Activated CD4-positive, alpha-beta T cell treated with anti-CD3 and anti-CD28 coated beads, Interleukin-2, amount 10 ng/mL, durations not matched to agents 24 days and 14 days (primary cell): ENCODE measurements around the gene CHRD. TPM values are rescaled to one million over a fixed set of nuclear protein-coding genes. Genes with fewer than 3 reads are reported as not detected.
"Not testable (repeated sequence)": the region's sequence is repeated elsewhere in the genome, so short reads cannot be mapped to it uniquely, and the experiment has no call there.

Experiments used
- DNase-seq: peaks from one replicate; pipeline ENCODE4 v3.0.0; 2022
- H3K27ac Mint-ChIP-seq: one replicate; pipeline ENCODE4 v1.8.0; 2022; ENCODE audit warnings: mild to moderate bottlenecking, mixed read lengths
- H3K27me3 Mint-ChIP-seq: one replicate; pipeline ENCODE4 v1.8.0; 2022; ENCODE audit warnings: mixed read lengths
- H3K36me3 Mint-ChIP-seq: one replicate; pipeline ENCODE4 v1.8.0; 2022; ENCODE audit warnings: low read depth, mild to moderate bottlenecking, mixed read lengths
- H3K4me1 Mint-ChIP-seq: one replicate; pipeline ENCODE4 v1.8.0; 2021; ENCODE audit warnings: mixed read lengths
- H3K4me3 Mint-ChIP-seq: one replicate; pipeline ENCODE4 v1.8.0; 2022; ENCODE audit warnings: mild to moderate bottlenecking, moderate library complexity, mixed read lengths
- H3K9me3 Mint-ChIP-seq: one replicate; pipeline ENCODE4 v1.8.0; 2021; ENCODE audit warnings: mixed read lengths
- intact Hi-C: fragments of 100-400 bp; cut with micrococcal nuclease; formaldehyde crosslinking; loops from one replicate; pipeline ENCODE4 v1.15.1; 2023
- total RNA-seq: library from RNA; stranded (reverse); gene quantifications from 2 replicates; pipeline ENCODE4 v1.2.3, GENCODE V29; 2022

Gene CHRD
- total RNA-seq, 1 donor from 2014 or later: not detected

DNA sequence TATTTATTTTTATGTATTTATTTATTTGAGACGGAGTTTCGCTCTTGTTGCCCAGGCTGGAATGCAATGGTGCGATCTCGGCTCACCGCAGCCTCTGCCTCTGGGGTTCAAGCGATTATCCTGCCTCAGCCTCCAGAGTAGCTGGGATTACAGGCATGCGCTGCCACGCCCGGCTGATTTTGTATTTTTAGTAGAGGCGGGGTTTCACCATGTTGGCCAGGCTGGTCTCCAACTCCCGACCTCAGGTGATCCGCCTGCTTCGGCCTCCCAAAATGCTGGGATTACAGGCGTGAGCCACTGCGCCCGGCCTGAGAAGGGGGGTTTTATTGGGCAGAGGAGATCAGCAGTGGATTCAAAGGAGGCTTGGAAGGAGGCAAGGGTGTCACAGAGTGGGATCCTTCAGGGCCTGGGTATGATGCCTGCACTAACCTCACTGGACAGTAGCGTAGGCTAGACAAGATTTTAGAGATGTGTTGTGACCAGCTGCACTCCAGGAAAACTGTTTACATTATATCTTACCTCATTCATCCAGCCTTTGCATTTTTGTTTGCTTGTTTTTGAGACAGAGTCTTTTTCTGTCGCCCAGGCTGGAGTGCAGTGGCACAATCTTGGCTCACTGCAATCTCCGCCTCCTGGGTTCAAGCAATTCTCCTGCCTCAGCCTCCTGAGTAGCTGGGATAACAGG, 40.3 kb upstream of the CHRD start:
- H3K4me3 Mint-ChIP-seq, H3K27ac Mint-ChIP-seq, DNase-seq, intact Hi-C loops, H3K27me3 Mint-ChIP-seq, H3K9me3 Mint-ChIP-seq: not testable (repeated sequence)
- Mint-ChIP-seq H3K36me3 (peaks cover 15% of the 10 kb centered on the region), H3K4me1 (peaks cover 38% of the 10 kb centered on the region)

DNA sequence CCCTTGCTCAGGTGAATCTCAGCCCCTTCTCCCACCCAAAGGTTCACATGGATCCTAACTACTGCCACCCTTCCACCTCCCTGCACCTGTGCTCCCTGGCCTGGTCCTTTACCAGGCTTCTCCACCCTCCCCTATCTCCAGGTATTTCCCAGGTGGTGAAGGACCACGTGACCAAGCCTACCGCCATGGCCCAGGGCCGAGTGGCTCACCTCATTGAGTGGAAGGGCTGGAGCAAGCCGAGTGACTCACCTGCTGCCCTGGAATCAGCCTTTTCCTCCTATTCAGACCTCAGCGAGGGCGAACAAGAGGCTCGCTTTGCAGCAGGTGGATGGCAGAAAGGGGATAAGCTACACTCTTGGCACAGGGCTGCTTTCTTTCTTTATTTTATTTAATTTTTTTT, 37.9 kb upstream of the CHRD start:
- H3K36me3 Mint-ChIP-seq: peaks cover 7% of the 10 kb centered on the region
- intact Hi-C loops: no loop called here
- H3K4me3 Mint-ChIP-seq: no peak overlapping the region
- DNase-seq: no peak
- H3K27ac Mint-ChIP-seq: no peak overlapping the region
- no peaks in the 10 kb centered on the region for H3K9me3 Mint-ChIP-seq
- H3K27me3 Mint-ChIP-seq: no peaks in the 10 kb centered on the region
- peaks cover 26% of the 10 kb centered on the region for H3K4me1 Mint-ChIP-seq

DNA sequence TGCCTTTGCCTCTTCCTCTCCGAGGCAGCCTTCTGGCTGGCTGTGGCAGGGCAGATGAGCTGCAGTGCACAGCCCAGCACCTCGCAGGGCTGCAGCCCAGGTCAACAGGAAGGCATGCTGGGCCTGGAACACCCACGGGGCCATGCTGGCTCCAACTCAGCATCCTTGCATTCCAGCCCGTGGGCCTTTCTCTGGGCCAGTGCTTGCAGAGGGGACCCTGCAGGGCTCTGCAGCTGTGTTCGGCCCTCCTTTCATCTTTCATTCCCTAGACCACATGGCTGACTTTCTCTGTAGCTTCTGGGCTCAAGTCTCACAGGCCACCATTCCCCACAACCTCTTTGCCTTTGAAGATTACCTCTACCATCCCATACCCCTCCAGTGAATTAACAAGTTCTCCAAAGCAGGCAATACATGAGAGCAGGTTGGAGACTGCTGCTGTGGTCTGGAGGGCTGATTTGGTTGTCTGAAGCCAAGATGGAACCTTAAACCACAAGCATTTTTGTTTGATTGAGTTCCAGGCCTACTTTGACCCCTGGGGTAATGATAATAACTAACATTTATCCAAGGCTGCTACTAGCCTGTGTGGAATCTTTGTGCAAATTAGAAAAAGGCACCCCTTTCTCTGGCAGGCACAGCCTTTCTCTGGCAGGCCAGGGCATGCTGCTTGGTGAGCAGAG, 36.5 kb upstream of the CHRD start:
- H3K4me1 Mint-ChIP-seq: peaks cover 18% of the 10 kb centered on the region
- intact Hi-C loops: no loop called here
- no peak overlapping the region for H3K4me3 Mint-ChIP-seq

DNA sequence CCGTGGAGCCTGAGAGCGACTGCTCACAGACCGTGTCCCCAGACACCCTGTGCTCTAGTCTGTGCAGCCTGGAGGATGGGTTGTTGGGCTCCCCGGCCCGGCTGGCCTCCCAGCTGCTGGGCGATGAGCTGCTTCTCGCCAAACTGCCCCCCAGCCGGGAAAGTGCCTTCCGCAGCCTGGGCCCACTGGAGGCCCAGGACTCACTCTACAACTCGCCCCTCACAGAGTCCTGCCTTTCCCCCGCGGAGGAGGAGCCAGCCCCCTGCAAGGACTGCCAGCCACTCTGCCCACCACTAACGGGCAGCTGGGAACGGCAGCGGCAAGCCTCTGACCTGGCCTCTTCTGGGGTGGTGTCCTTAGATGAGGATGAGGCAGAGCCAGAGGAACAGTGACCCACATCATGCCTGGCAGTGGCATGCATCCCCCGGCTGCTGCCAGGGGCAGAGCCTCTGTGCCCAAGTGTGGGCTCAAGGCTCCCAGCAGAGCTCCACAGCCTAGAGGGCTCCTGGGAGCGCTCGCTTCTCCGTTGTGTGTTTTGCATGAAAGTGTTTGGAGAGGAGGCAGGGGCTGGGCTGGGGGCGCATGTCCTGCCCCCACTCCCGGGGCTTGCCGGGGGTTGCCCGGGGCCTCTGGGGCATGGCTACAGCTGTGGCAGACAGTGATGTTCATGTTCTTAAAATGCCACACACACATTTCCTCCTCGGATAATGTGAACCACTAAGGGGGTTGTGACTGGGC, 35.1 kb upstream of the CHRD start:
- Mint-ChIP-seq H3K4me1 (peaks cover 15% of the 10 kb centered on the region), H3K9me3 (no peaks in the 10 kb centered on the region), H3K36me3 (peaks cover 6% of the 10 kb centered on the region), H3K27ac (no peak overlapping the region), H3K27me3 (no peaks in the 10 kb centered on the region), H3K4me3 (no peak overlapping the region)
- no peak for DNase-seq
- intact Hi-C loops: no loop called here

More for the DNA sequence above, 36.5 kb upstream of the CHRD start:
- peaks cover 6% of the 10 kb centered on the region for H3K36me3 Mint-ChIP-seq
- no peaks in the 10 kb centered on the region for H3K9me3 Mint-ChIP-seq
- no peak for DNase-seq
- no peaks in the 10 kb centered on the region for H3K27me3 Mint-ChIP-seq
- no peak overlapping the region for H3K27ac Mint-ChIP-seq

DNA sequence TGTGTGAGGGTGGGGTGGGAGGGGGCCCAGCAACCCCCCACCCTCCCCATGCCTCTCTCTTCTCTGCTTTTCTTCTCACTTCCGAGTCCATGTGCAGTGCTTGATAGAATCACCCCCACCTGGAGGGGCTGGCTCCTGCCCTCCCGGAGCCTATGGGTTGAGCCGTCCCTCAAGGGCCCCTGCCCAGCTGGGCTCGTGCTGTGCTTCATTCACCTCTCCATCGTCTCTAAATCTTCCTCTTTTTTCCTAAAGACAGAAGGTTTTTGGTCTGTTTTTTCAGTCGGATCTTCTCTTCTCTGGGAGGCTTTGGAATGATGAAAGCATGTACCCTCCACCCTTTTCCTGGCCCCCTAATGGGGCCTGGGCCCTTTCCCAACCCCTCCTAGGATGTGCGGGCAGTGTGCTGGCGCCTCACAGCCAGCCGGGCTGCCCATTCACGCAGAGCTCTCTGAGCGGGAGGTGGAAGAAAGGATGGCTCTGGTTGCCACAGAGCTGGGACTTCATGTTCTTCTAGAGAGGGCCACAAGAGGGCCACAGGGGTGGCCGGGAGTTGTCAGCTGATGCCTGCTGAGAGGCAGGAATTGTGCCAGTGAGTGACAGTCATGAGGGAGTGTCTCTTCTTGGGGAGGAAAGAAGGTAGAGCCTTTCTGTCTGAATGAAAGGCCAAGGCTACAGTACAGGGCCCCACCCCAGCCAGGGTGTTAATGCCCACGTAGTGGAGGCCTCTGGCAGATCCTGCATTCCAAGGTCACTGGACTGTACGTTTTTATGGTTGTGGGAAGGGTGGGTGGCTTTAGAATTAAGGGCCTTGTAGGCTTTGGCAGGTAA, 34.3 kb upstream of the CHRD start:
- no peaks in the 10 kb centered on the region for H3K9me3 Mint-ChIP-seq
- peak; percentile 64 for DNase-seq

DNA sequence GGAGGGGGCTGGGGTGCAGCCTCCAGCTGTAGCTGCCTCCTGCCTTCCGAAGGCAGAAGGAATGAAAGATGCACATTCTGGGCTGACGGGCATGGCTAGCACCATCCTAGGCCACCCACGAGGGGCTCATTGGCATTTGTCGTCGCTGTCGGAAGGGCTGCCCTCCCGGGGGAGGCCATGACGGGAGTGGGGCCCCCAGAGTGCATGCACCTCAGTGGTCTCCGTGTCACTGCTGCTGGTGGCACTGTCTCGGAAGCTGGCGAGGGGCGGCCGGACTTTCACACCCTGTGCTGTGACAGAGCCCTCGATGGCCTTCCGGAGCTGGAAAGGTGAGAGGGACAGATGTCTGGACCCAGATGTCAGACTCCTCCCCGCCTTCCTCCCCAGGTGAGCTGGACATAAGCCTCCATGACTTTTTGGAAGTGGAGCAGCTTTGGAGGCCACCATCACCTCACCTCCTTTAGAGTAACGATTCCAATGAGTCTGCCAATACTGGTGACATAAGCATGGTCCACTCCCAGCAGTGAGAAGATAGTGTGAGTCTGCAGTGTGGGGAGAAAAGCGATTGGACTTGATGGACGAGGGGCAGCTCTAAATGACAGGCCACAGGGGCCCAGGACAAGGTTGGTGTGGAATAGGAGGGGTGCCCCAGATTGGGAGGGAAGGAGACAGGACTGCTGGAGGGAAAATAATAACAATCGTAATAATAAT, 33.2 kb upstream of the CHRD start:
- no peak overlapping the region for H3K27ac Mint-ChIP-seq
- H3K27me3 Mint-ChIP-seq: no peaks in the 10 kb centered on the region
- no peaks in the 10 kb centered on the region for H3K9me3 Mint-ChIP-seq
- intact Hi-C loops: no loop called here
- peaks cover 7% of the 10 kb centered on the region for H3K4me1 Mint-ChIP-seq
- peaks cover 6% of the 10 kb centered on the region for H3K36me3 Mint-ChIP-seq
- no peak for DNase-seq
- no peak overlapping the region for H3K4me3 Mint-ChIP-seq

More for the DNA sequence above, 34.3 kb upstream of the CHRD start:
- peaks cover 15% of the 10 kb centered on the region for H3K4me1 Mint-ChIP-seq
- peaks cover 6% of the 10 kb centered on the region for H3K36me3 Mint-ChIP-seq
- no peak overlapping the region for H3K4me3 Mint-ChIP-seq
- H3K27ac Mint-ChIP-seq: peak overlapping the region; percentile 51
- intact Hi-C loops: no loop called here
- H3K27me3 Mint-ChIP-seq: no peaks in the 10 kb centered on the region

DNA sequence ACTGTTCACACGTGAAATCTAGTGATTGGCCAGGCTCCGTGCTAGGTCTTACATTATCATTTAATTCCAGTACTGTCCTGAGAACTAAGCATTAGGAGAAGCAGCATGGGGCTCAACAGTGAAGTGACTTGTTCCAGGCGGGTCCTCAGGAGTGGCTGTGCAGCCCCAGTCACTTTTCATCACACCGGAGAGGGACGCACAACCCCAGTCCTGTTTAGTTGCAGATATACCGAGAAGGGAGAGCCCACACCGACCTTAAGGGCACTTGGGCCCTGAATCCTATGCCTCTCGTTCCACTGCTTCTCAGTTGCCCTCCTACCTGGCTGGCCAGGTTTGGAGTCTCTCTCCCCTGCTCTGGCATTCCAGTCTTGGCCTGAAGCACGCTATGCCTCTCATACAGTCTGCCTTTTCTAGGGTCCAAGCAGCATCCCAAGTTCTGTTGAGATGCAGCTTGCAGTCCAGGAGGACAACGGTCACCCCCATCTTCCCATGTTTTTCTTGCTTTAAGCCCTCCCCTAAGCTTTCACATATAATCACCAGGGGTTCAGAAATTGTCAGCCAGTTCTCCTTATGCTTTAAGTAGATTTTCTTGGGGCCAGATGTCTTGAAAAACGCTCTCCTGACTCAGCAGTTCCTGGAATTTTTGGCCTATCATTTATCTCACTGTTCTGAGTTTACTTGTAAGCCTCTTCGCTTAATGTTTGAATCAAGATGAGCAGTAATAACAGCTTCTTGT, 32.4 kb upstream of the CHRD start:
- Mint-ChIP-seq H3K4me1 (peaks cover 7% of the 10 kb centered on the region), H3K27ac (no peak overlapping the region), H3K36me3 (peaks cover 6% of the 10 kb centered on the region), H3K4me3 (no peak overlapping the region), H3K9me3 (no peaks in the 10 kb centered on the region), H3K27me3 (no peaks in the 10 kb centered on the region)
- intact Hi-C loops: no loop called here
- DNase-seq: no peak

DNA sequence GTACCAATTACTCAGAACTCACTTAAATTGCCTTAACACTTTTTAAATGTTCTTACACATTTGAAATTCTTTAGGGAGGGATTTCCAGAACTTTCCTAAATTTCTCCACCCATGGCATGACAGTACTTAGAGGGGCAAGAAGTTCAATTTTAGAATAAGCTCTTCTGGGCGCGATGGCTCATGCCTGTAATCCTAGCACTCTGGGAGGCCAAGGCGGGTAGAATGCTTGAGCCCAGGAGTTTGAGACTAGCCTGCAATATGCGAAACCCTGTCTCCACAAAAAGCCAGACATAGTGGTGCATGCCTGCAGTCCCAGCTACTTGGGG, 31.8 kb upstream of the CHRD start:
- intact Hi-C loops: no loop called here
- Mint-ChIP-seq H3K27ac (no peak overlapping the region), H3K4me1 (peaks cover 7% of the 10 kb centered on the region), H3K36me3 (peaks cover 3% of the 10 kb centered on the region), H3K9me3 (no peaks in the 10 kb centered on the region), H3K27me3 (no peaks in the 10 kb centered on the region), H3K4me3 (no peak overlapping the region)
- no peak for DNase-seq

DNA sequence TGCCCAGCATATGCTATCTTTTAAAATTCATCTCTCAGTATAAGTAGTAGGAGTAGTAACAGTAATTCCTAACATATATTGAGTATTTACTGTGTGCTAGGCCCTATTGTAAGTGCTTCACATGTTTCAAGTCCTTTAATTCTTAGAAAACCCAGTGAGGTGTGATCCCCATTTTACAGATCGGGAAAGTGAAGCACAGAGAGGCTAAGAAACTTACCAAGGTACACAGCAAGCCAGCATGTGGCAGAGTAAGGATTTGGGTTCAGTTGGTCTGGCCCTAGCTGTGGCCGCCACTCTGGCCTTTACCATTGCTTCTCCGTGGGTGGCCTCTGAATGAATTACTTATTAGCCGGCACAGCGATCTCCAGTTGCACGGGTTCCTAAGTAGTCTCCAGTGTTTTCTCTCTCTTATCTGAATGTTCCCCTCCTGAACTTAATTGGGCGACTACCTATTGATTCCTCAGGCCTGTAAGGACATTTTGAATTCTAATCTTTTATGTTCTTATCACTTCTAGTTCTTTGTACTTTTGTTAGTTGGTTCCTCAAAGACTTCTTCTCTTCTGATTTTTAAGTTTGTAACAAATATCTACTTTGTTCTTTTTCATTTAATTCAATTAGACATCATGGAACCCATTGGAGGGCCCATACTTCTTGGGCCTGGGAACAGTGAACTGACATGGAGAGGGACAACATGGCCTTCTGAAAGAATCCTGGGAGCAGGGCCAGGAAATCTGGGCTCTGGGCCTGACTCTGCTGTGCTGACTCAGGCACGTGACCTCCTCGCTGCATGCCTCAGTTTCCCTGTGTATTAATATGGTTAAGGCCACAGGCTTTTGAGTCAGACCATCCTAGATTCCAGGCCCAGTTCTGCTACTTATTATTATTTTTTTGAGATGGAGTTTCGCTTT, 30.0 kb upstream of the CHRD start:
- no peak overlapping the region for H3K4me3 Mint-ChIP-seq
- H3K27ac Mint-ChIP-seq: no peak overlapping the region
- peaks cover 1% of the 10 kb centered on the region for H3K36me3 Mint-ChIP-seq
- intact Hi-C loops: no loop called here
- no peak for DNase-seq
- H3K27me3 Mint-ChIP-seq: no peaks in the 10 kb centered on the region
- no peaks in the 10 kb centered on the region for H3K9me3 Mint-ChIP-seq
- peaks cover 7% of the 10 kb centered on the region for H3K4me1 Mint-ChIP-seq

DNA sequence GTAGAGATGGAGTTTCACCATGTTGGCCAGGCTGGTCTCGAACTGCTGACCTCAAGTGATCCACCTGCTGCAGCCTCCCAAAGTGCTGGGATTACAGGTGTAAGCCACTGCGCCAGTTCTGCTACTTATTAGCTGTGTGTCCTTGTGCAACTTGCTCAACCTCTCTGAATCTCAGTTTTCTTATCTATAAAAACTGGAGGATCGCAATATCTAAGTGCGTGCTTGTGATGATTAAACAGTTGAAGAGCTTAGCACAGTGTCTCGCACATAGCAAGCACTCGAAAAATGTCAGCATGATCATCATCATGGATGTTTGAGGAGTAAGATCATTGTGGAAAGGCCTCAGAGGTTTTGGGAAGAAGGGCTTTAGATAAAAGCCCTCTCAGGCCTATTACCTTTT, 29.2 kb upstream of the CHRD start:
- H3K4me3 Mint-ChIP-seq: no peak overlapping the region
- H3K27me3 Mint-ChIP-seq: no peaks in the 10 kb centered on the region
- intact Hi-C loops: no loop called here
- no peak overlapping the region for H3K27ac Mint-ChIP-seq
- H3K4me1 Mint-ChIP-seq: peaks cover 5% of the 10 kb centered on the region
- no peaks in the 10 kb centered on the region for H3K36me3 Mint-ChIP-seq
- no peaks in the 10 kb centered on the region for H3K9me3 Mint-ChIP-seq
- DNase-seq: no peak

DNA sequence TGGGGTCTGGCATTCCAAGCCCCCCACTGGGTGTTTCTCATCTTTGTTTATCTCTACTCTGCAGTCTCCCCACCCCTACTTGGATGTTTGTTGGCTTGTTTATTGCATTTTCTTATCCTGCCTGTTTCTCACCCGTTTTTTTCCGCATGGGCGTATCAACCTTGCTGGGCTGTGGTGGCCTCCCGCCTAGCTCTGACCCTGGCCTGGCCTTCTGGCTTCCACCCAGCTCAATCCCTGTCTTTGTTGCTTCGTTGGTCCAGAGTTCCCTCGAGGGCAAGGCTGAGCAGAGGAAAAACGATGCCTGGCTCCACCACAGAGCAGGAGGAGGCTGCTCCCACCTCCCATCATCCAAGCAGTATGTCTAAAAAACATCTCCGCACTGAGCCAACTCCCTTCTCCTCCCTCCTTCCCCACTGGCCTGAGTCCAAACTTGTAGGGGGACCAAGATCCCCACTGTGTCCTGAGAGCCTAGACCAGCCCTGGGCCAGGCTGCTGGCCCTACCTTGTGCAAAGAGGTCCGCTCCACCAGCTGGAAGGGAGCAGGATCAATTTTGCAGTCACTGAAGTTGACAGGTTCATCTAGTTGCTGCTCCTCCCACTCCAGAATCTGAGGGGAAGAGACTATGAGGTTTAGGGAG, 28.2 kb upstream of the CHRD start:
- no peaks in the 10 kb centered on the region for H3K27me3 Mint-ChIP-seq
- no peaks in the 10 kb centered on the region for H3K9me3 Mint-ChIP-seq
- H3K36me3 Mint-ChIP-seq: no peaks in the 10 kb centered on the region
- DNase-seq: no peak
- peaks cover 4% of the 10 kb centered on the region for H3K4me1 Mint-ChIP-seq
- no peak overlapping the region for H3K27ac Mint-ChIP-seq
- intact Hi-C loops: no loop called here
- H3K4me3 Mint-ChIP-seq: no peak overlapping the region
